SK-N-SH (cell line): ENCODE data around the gene SGTA. TPM values are rescaled to one million over a fixed set of nuclear protein-coding genes. Genes with fewer than 3 reads are reported as not detected.

Experiments
- CTCF ChIA-PET: fragments of 300-600, 350-600 bp; formaldehyde crosslinking; extraction: SDS; loops from one replicate; lab custom pipeline; 2021; lab: Yijun Ruan, JAX
- POLR2A ChIA-PET: fragments of 350-600 bp; sonication (Branson Sonifier 250); formaldehyde crosslinking; extraction: SDS; loops from one replicate; lab custom pipeline; 2020; ENCODE audit warnings: antibody characterized with exemption, inconsistent platforms; lab: Yijun Ruan, JAX
- DNase-seq: peaks from one replicate; pipeline ENCODE4 v3.0.0; 2012
- H2AFZ ChIP-seq: fragments of 200-600 bp; sonication (generic); 2 replicates; pipeline ENCODE4 v1.8.1; 2016; ENCODE audit warnings: antibody characterized with exemption, mild to moderate bottlenecking, low read depth
- H3F3A ChIP-seq: fragments of 200-600 bp; sonication (generic); replicated peaks from 2 replicates; pipeline ENCODE3; 2016; ENCODE audit warnings: antibody characterized with exemption, mild to moderate bottlenecking; ENCODE audit not compliant: insufficient read depth
- H3K27ac ChIP-seq, 2 experiments: fragments of 200-500 bp in 1 of 2; fragments of 200-600 bp in 1 of 2; sonication (Bioruptor generic) in 1 of 2; sonication (generic), shearing (Covaris generic) in 1 of 2; 2 replicates each; pipeline versions ENCODE4 v1.5.1 to v1.6.1; 2014 to 2016; ENCODE audit warnings: low read depth in 2 of 2, inconsistent platforms in 1 of 2, low read length in 1 of 2, mild to moderate bottlenecking in 1 of 2, mixed read lengths in 1 of 2
- H3K27me3 ChIP-seq: fragments of 200-600 bp; sonication (generic), shearing (Covaris generic); 2 replicates; pipeline ENCODE4 v1.6.1; 2016; ENCODE audit warnings: mixed run types; ENCODE audit not compliant: insufficient read depth
- H3K36me3 ChIP-seq, 2 experiments: fragments of 200-500 bp in 1 of 2; fragments of 200-600 bp in 1 of 2; sonication (Bioruptor generic) in 1 of 2; sonication (generic) in 1 of 2; replicated peaks in 1 of 2; 2 replicates each; pipeline versions ENCODE3 to v1.5.1; 2014 to 2016; ENCODE audit warnings: low read length in 1 of 2, mild to moderate bottlenecking in 1 of 2; ENCODE audit not compliant: insufficient read depth in 2 of 2, control insufficient read depth in 1 of 2
- H3K4me1 ChIP-seq, 2 experiments: fragments of 200-500 bp in 1 of 2; fragments of 200-600 bp in 1 of 2; sonication (Bioruptor generic) in 1 of 2; sonication (generic), shearing (Covaris generic) in 1 of 2; 2 replicates each; pipeline versions ENCODE4 v1.5.1 to v1.6.1; 2014 to 2016; ENCODE audit warnings: low read depth in 1 of 2, low read length in 1 of 2, mixed run types in 1 of 2; ENCODE audit not compliant: insufficient read depth in 2 of 2, control insufficient read depth in 1 of 2
- H3K4me2 ChIP-seq: fragments of 200-600 bp; sonication (generic), shearing (Covaris generic); 2 replicates; pipeline ENCODE4 v1.6.1; 2017; ENCODE audit warnings: mixed run types
- H3K4me3 ChIP-seq, 2 experiments: fragments of 200-500 bp in 1 of 2; fragments of 200-600 bp in 1 of 2; sonication (Bioruptor generic) in 1 of 2; sonication (generic), shearing (Covaris generic) in 1 of 2; 2 replicates each; pipeline versions ENCODE4 v1.5.1 to v1.8.1; 2014 to 2016; ENCODE audit warnings: low read depth in 2 of 2, inconsistent platforms in 1 of 2, low read length in 1 of 2, mild to moderate bottlenecking in 1 of 2, mixed read lengths in 1 of 2, moderate library complexity in 1 of 2
- H3K79me2 ChIP-seq: fragments of 200-600 bp; sonication (generic); 2 replicates; pipeline ENCODE4 v1.8.1; 2017; ENCODE audit warnings: mild to moderate bottlenecking; ENCODE audit not compliant: insufficient read depth
- H3K9ac ChIP-seq: fragments of 200-600 bp; sonication (generic); 2 replicates; pipeline ENCODE4 v1.6.1; 2017; ENCODE audit warnings: mixed run types
- H3K9me2 ChIP-seq: fragments of 200-600 bp; sonication (generic); 2 replicates; pipeline ENCODE4 v1.6.1; 2017; ENCODE audit warnings: mixed run types
- H3K9me3 ChIP-seq: fragments of 200-600 bp; sonication (generic); 2 replicates; pipeline ENCODE4 v1.6.1; 2017; ENCODE audit warnings: mixed run types, mild to moderate bottlenecking, moderate library complexity
- H4K20me1 ChIP-seq: fragments of 200-600 bp; sonication (generic); 2 replicates; pipeline ENCODE4 v1.6.1; 2017; ENCODE audit warnings: mild to moderate bottlenecking, mixed run types; ENCODE audit not compliant: insufficient read depth
- EP300 ChIP-seq, 2 experiments: IDR thresholded peaks; 2 replicates each; pipeline versions ENCODE4 v1.4.0 to v1.6.1; 2012; ENCODE audit warnings: borderline replicate concordance in 1 of 2, low read depth in 1 of 2, low read length in 1 of 2
- FOSL2 ChIP-seq: IDR thresholded peaks from 2 replicates; pipeline ENCODE4 v1.4.0; 2012; ENCODE audit warnings: low read depth, mild to moderate bottlenecking, moderate library complexity, borderline replicate concordance
- FOXJ3 ChIP-seq: sonication (generic); formaldehyde crosslinking; IDR thresholded peaks from 2 replicates; pipeline ENCODE4 v1.5.1; 2020; ENCODE audit warnings: mild to moderate bottlenecking, missing genetic modification reagents
- FOXM1 ChIP-seq: IDR thresholded peaks from 2 replicates; pipeline ENCODE4 v1.4.0; 2012; ENCODE audit warnings: low read depth, mild to moderate bottlenecking
- JUND ChIP-seq: IDR thresholded peaks from 2 replicates; pipeline ENCODE4 v1.4.0; 2012
- MAX ChIP-seq: IDR thresholded peaks from 2 replicates; pipeline ENCODE4 v1.4.0; 2012; ENCODE audit warnings: low read depth
- MEF2A ChIP-seq: IDR thresholded peaks from 2 replicates; pipeline ENCODE4 v1.4.0; 2012; ENCODE audit warnings: low read depth, borderline replicate concordance
- NRF1 ChIP-seq: IDR thresholded peaks from 2 replicates; pipeline ENCODE4 v1.6.1; 2012; ENCODE audit warnings: low read depth, mild to moderate bottlenecking, low read length
- RCOR1 ChIP-seq: fragments of 150-350 bp; IDR thresholded peaks from 2 replicates; pipeline ENCODE4 v1.6.1; 2017; ENCODE audit warnings: antibody characterized with exemption, low read length
- SIN3A ChIP-seq: IDR thresholded peaks from 2 replicates; pipeline ENCODE4 v1.6.1; 2012; ENCODE audit warnings: low read depth, mild to moderate bottlenecking, low read length, moderate library complexity, borderline replicate concordance
- SMC3 ChIP-seq: IDR thresholded peaks from 2 replicates; pipeline ENCODE4 v1.6.1; 2012; ENCODE audit warnings: low read depth, low read length, improper control_type of control experiment
- TCF12 ChIP-seq: IDR thresholded peaks from 2 replicates; pipeline ENCODE4 v1.4.0; 2012
- TEAD4 ChIP-seq: IDR thresholded peaks from 2 replicates; pipeline ENCODE4 v1.4.0; 2012; ENCODE audit warnings: mild to moderate bottlenecking, borderline replicate concordance; ENCODE audit not compliant: insufficient read depth
- USF1 ChIP-seq: IDR thresholded peaks from 2 replicates; pipeline ENCODE4 v1.4.0; 2012; ENCODE audit warnings: low read depth, borderline replicate concordance
- WGBS: methylation state at CpG from one replicate; pipeline ENCODE4 v1.1.6; 2017; ENCODE audit warnings: low lambda C conversion rate; 5-methylcytosine and 5-hydroxymethylcytosine counted together
- polyA plus RNA-seq, 3 experiments: library from polyadenylated mRNA; depleted of rRNA; stranded (reverse); fragments of >200 nt; gene quantifications; 2 replicates each; pipeline ENCODE4 v1.2.3, GENCODE V29; 2012
- TF ChIP-seq, protein P1 (sequence below): fragments of 150-350 bp; IDR thresholded peaks from 2 replicates; pipeline ENCODE4 v1.6.1; 2016; ENCODE audit warnings: mild to moderate bottlenecking, low read depth, low read length
- TF ChIP-seq, protein P2 (sequence below): fragments of 150-350 bp; IDR thresholded peaks from 2 replicates; pipeline ENCODE4 v1.6.1; 2017; ENCODE audit warnings: antibody characterized with exemption, low read length, low read depth, borderline replicate concordance
- TF ChIP-seq, protein P3 (sequence below): IDR thresholded peaks from 2 replicates; pipeline ENCODE4 v1.6.1; 2012; ENCODE audit warnings: mild to moderate bottlenecking, low read depth, low read length, moderate library complexity

SGTA gene
- polyA plus RNA-seq, 1 of the 3 experiments (the other 2 are of a cell fraction): 78.4 TPM

DNA sequence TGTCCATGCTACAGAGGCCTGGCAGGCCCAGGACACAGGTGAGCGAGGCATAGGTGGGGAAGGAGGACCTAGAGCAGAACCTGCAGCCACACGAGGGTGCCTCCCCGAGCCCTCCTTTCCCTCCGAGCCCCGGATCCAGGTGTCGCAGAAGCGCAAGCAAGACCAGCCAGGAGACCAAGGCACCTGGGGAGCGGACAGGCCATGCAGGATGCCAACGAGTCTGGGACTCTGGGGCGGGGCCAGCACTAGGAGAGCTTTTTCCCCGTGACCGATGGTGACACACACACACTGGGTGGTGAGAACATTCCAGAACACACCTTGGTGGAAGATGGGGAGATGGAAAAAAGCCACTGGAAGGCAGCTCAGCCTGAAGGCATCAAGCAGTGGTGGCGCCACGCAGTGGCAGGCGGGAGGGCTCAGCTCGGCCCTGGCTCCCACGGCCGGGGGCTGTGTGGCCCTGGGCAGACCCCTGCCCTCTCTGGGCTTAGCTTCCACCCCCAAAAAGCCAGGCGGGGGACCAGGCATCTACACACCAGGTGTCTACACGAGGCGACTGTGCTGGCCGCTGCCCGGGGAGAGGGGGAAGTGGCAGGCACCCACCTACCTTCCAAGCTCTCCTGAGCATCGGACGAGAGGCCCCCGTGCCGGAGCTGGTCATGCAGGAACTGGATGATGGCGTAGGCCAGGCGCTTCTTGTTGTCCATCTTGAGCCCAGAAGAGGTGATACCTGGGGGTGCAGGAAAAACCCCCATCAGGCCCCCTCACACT, 14.5 kb downstream of the SGTA start:
- Histone ChIP-seq H3K9ac (no peak overlapping the region), H3K9me3 (no peaks in the 10 kb centered on the region), H3K79me2 (peaks cover 44% of the 10 kb centered on the region), H3K4me2 (no peak overlapping the region), H3K9me2 (no peaks in the 10 kb centered on the region), H3K27ac (no peak overlapping the region), H3K36me3 (peaks cover 6 to 50% of the 10 kb centered on the region in 2 experiments), H3F3A (no peaks in the 10 kb centered on the region), H3K4me3 (no peak overlapping the region), H3K27me3 (no peaks in the 10 kb centered on the region), H2AFZ (no peak overlapping the region), H4K20me1 (peaks cover 37% of the 10 kb centered on the region), H3K4me1 (no peaks in the 10 kb centered on the region)
- POLR2A ChIA-PET: no interaction called here
- DNase-seq: no peak
- TF ChIP-seq, protein P1, sequence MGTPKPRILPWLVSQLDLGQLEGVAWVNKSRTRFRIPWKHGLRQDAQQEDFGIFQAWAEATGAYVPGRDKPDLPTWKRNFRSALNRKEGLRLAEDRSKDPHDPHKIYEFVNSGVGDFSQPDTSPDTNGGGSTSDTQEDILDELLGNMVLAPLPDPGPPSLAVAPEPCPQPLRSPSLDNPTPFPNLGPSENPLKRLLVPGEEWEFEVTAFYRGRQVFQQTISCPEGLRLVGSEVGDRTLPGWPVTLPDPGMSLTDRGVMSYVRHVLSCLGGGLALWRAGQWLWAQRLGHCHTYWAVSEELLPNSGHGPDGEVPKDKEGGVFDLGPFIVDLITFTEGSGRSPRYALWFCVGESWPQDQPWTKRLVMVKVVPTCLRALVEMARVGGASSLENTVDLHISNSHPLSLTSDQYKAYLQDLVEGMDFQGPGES: no peak
- TF ChIP-seq MAX (no peak), USF1 (no peak), NRF1 (no peak), SMC3 (no peak), SIN3A (no peak), FOXM1 (no peak), MEF2A (no peak), JUND (no peak), FOSL2 (no peak), TEAD4 (no peak), RCOR1 (no peak), EP300 (IDR thresholded peaks at IDR 0.05; ENCODE audit: borderline replicate concordance in 1 of 2, low read depth in 1 of 2, low read length in 1 of 2) (no peak), FOXJ3 (CRISPR knock-in tag) (no peak), TCF12 (no peak)
- TF ChIP-seq, protein P2, sequence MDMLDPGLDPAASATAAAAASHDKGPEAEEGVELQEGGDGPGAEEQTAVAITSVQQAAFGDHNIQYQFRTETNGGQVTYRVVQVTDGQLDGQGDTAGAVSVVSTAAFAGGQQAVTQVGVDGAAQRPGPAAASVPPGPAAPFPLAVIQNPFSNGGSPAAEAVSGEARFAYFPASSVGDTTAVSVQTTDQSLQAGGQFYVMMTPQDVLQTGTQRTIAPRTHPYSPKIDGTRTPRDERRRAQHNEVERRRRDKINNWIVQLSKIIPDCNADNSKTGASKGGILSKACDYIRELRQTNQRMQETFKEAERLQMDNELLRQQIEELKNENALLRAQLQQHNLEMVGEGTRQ: no peak
- TF ChIP-seq, protein P3, sequence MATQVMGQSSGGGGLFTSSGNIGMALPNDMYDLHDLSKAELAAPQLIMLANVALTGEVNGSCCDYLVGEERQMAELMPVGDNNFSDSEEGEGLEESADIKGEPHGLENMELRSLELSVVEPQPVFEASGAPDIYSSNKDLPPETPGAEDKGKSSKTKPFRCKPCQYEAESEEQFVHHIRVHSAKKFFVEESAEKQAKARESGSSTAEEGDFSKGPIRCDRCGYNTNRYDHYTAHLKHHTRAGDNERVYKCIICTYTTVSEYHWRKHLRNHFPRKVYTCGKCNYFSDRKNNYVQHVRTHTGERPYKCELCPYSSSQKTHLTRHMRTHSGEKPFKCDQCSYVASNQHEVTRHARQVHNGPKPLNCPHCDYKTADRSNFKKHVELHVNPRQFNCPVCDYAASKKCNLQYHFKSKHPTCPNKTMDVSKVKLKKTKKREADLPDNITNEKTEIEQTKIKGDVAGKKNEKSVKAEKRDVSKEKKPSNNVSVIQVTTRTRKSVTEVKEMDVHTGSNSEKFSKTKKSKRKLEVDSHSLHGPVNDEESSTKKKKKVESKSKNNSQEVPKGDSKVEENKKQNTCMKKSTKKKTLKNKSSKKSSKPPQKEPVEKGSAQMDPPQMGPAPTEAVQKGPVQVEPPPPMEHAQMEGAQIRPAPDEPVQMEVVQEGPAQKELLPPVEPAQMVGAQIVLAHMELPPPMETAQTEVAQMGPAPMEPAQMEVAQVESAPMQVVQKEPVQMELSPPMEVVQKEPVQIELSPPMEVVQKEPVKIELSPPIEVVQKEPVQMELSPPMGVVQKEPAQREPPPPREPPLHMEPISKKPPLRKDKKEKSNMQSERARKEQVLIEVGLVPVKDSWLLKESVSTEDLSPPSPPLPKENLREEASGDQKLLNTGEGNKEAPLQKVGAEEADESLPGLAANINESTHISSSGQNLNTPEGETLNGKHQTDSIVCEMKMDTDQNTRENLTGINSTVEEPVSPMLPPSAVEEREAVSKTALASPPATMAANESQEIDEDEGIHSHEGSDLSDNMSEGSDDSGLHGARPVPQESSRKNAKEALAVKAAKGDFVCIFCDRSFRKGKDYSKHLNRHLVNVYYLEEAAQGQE: no peak
- 98% methylated on average over 9 of the region's 29 CpGs for WGBS
- CTCF ChIA-PET: interaction anchor here (1.3 kb wide), 1 partner anchor 20 kb away, joined by 3 read pairs; no protein-coding TSS in a partner anchor
